Suprapubic skin (tissue), 4 donors: ENCODE results near the gene ANKRD11. TPM values are rescaled to one million over a fixed set of nuclear protein-coding genes. Genes with fewer than 3 reads are reported as not detected.
"Not testable (repeated sequence)": the region's sequence is repeated elsewhere in the genome, so short reads cannot be mapped to it uniquely, and the experiment has no call there.

Experiments
- DNase-seq, 2 donors: peaks; one replicate each; pipeline ENCODE4 v3.0.0-alpha.2; 2019; ENCODE audit warnings: low spot score in 2 of 2
- H3K27ac ChIP-seq: fragments of 200-600 bp; sonication (generic); one replicate; pipeline ENCODE4 v1.5.1; 2019
- H3K27me3 ChIP-seq: fragments of 200-600 bp; sonication (generic); one replicate; pipeline ENCODE4 v1.5.1; 2019
- H3K36me3 ChIP-seq: fragments of 200-600 bp; sonication (generic); one replicate; pipeline ENCODE4 v1.5.1; 2019
- H3K4me1 ChIP-seq: fragments of 200-600 bp; sonication (generic); one replicate; pipeline ENCODE4 v1.5.1; 2019
- H3K4me3 ChIP-seq: fragments of 200-600 bp; sonication (generic); one replicate; pipeline ENCODE4 v1.5.1; 2019; ENCODE audit warnings: mild to moderate bottlenecking
- H3K9me3 ChIP-seq: fragments of 200-600 bp; sonication (generic); one replicate; pipeline ENCODE4 v1.5.1; 2019
- EP300 ChIP-seq: sonication (generic); formaldehyde crosslinking; IDR thresholded peaks from one replicate; pipeline ENCODE4 v1.6.1; 2017; ENCODE audit warnings: antibody characterized with exemption
- POLR2A ChIP-seq, 2 donors: fragments of 450-650 bp; IDR thresholded peaks; one replicate each; pipeline ENCODE4 v1.6.1; 2017; ENCODE audit warnings: antibody characterized with exemption in 2 of 2, mild to moderate bottlenecking in 2 of 2, moderate library complexity in 2 of 2
- POLR2AphosphoS5 ChIP-seq, 3 donors: sonication (generic); formaldehyde crosslinking; IDR thresholded peaks; one replicate each; pipeline ENCODE4 v1.6.1; 2017; ENCODE audit warnings: antibody characterized with exemption in 3 of 3
- WGBS: methylation state at CpG from one replicate; pipeline ENCODE4 v1.1.5; 2018; 5-methylcytosine and 5-hydroxymethylcytosine counted together
- total RNA-seq, 4 donors: library from RNA; depleted of rRNA; stranded (reverse); fragments of >200 nt; gene quantifications; one replicate each; pipeline ENCODE4 v1.1.0, GENCODE V29; 2016
- TF ChIP-seq, protein P1 (sequence below), 2 donors: fragments of 200-600 bp in 1 of 2; fragments of 450-650 bp in 1 of 2; sonication (generic) in 1 of 2; IDR thresholded peaks; one replicate each; pipeline ENCODE4 v1.5.1; 2016 to 2019; ENCODE audit warnings: antibody characterized with exemption in 2 of 2, mild to moderate bottlenecking in 1 of 2, moderate library complexity in 1 of 2

The ANKRD11 gene
- total RNA-seq, 4 donors from 2014 or later, result 85.4 to 212 (median 127) TPM

DNA sequence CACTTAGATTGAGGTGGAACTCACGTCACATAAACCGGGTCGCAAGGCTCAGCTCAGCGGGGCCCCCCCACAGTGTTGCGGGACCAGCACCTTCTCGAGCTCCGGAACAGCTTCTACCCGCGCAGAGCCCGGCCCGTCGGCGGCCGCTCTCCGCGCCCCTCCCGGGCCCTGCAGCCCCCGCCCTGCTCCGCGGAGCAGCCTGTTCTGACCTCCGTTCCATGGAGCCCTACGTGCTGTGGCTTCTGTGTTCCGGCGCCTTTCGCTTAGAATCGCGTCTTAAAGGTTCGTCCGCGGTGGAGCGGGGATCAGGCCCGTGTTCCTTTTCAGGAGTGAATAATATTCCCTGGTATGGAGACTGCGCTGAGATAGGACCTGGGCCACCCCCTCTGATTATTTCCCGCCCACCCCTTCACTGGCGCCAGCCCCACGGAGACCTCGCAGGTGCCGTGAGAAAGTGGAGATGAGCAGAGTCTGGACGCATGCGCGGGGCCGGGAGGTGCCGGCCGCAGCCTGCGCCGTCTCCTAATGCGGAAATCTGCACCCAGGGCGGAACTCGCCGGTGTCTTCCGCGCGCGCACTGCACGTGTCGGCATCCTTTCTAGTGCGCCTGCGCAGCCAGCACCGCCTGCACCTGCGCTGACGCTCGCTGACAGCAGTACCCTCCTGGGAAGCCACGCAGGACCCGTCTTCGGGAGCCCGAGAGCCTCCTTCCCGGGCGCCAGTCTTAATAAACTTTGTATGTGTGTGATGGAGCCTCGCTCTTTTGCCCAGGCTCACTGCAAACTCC is 242.0 kb downstream of the ANKRD11 start:
- 50% methylated on average over 46 of the region's 69 CpGs for WGBS
- H3K4me1 ChIP-seq, result peaks cover 9% of the 10 kb centered on the region
- H3K36me3 ChIP-seq, result no peaks in the 10 kb centered on the region
- TF ChIP-seq EP300 (no peak), POLR2A (IDR thresholded peaks at IDR 0.05) (no peak), POLR2AphosphoS5 (IDR thresholded peaks at IDR 0.05) (no peak)
- TF ChIP-seq, protein P1, sequence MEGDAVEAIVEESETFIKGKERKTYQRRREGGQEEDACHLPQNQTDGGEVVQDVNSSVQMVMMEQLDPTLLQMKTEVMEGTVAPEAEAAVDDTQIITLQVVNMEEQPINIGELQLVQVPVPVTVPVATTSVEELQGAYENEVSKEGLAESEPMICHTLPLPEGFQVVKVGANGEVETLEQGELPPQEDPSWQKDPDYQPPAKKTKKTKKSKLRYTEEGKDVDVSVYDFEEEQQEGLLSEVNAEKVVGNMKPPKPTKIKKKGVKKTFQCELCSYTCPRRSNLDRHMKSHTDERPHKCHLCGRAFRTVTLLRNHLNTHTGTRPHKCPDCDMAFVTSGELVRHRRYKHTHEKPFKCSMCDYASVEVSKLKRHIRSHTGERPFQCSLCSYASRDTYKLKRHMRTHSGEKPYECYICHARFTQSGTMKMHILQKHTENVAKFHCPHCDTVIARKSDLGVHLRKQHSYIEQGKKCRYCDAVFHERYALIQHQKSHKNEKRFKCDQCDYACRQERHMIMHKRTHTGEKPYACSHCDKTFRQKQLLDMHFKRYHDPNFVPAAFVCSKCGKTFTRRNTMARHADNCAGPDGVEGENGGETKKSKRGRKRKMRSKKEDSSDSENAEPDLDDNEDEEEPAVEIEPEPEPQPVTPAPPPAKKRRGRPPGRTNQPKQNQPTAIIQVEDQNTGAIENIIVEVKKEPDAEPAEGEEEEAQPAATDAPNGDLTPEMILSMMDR (IDR thresholded peaks at IDR 0.05), result no peak
- H3K27me3 ChIP-seq, result no peaks in the 10 kb centered on the region
- H3K27ac ChIP-seq, result no peak overlapping the region
- H3K9me3 ChIP-seq, result peaks cover 6% of the 10 kb centered on the region
- H3K4me3 ChIP-seq, result peak overlapping the region; percentile 58
- DNase-seq, result no peak

DNA sequence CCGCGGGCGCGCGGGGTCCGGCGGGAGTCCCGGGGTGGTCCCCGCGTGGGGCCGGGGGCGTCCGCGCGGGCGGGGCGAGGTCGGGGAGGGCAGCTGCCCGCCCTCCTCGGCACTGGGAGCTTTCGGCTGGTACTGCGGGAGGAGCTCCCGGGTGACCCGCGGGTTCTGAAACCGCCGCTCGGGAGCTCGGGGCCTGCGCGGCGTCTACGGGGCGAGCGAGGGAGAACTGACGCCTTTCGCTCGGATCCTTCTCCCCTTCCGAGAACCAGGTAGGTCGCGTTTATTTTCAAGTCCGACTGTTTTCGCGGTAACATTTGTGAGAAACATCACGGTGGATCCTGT is 242.7 kb downstream of the ANKRD11 start:
- H3K9me3 ChIP-seq, H3K27me3 ChIP-seq, DNase-seq, H3K27ac ChIP-seq, H3K36me3 ChIP-seq, H3K4me1 ChIP-seq: not testable (repeated sequence)
- peak overlapping the region; percentile 58 for H3K4me3 ChIP-seq
- 4% methylated on average over 15 of the region's 45 CpGs for WGBS

DNA sequence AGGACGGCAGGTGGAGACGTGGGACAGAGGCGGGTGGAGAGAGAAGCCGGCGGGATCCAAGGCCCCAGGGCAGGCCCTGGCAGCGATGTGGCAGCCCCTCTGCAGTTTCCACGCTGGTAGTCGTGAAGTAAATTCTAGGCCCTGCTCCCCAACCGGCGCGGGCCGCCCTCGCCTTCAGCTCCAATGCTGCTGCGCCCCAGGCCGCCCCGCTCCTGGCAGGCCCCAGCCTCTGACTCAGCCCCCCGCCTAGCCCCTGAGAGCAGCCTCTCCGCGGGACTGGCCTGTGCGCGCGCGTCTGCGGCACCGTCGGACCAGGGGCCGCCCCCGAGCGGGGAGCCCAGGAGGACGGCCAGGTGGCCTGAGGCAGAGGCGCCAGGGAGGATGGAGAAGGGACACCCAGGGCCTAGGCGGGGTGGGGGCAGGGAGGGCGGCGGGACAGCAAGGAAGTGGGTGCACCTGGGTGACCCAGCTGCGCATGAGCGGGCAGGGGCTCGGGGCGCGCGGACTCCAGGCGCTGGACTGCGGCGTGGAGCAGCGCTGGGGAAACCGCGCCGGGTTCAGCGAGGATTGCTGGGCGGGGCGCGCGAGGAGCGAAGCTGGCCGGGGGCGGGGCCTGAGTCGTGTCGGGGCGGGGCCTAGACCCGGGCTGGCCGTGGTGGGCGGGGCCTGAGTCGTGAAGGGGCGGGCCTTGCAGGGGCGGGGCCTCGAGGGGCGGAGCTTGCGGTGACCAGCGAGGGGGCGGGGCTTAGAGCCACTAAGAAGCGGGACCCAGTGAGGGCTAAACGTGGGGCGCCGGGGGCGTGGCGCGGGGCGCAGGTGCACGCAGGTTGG is 243.2 kb downstream of the ANKRD11 start:
- peaks cover 6% of the 10 kb centered on the region for H3K9me3 ChIP-seq
- H3K4me3 ChIP-seq, result peak overlapping the region; percentile 58
- H3K27me3 ChIP-seq, result no peaks in the 10 kb centered on the region
- peak; percentile 94 to 95 for DNase-seq
- 10% methylated on average over 8 of the region's 78 CpGs for WGBS
- TF ChIP-seq, protein P1 (IDR thresholded peaks at IDR 0.05), result no peak
- TF ChIP-seq POLR2AphosphoS5 (IDR thresholded peaks at IDR 0.05), result no peak
- TF ChIP-seq EP300, result no peak
- no peak for TF ChIP-seq POLR2A (IDR thresholded peaks at IDR 0.05)
- H3K36me3 ChIP-seq, result no peaks in the 10 kb centered on the region
- peaks cover 9% of the 10 kb centered on the region for H3K4me1 ChIP-seq
- H3K27ac ChIP-seq, result no peak overlapping the region

DNA sequence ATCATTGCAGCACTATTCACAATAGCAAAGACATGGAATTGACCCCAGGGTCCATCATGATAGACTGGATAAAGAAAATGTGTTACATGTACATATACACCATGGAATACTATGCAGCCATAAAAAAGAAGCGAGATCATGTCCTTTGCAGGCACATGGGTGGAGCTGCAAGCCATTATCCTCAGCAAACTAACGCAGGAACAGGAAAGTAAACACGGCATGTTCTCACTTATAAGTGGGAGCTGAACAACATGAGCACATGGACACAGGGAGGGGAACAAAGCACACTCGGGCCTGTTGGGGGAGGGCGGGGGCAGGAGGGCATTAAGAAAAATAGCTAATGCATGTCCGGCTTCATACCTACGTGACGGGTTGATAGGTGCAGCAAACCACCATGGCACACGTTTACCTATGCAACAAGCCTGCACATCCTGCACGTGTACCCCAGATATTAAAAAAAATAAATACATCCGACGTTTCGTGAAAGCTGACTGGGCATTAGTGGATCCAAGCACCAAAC is 243.9 kb downstream of the ANKRD11 start:
- Histone ChIP-seq H3K9me3 (peaks cover 6% of the 10 kb centered on the region), H3K4me1 (peaks cover 13% of the 10 kb centered on the region), H3K27ac (no peak overlapping the region), H3K27me3 (no peaks in the 10 kb centered on the region), H3K4me3 (peak overlapping the region; percentile 58), H3K36me3 (no peaks in the 10 kb centered on the region)
- WGBS, result 56% methylated on average over 13 of the region's 13 CpGs
- DNase-seq, result no peak
- TF ChIP-seq, protein P1 (IDR thresholded peaks at IDR 0.05), result no peak
- TF ChIP-seq EP300 (no peak), POLR2AphosphoS5 (IDR thresholded peaks at IDR 0.05) (no peak), POLR2A (IDR thresholded peaks at IDR 0.05) (no peak)

DNA sequence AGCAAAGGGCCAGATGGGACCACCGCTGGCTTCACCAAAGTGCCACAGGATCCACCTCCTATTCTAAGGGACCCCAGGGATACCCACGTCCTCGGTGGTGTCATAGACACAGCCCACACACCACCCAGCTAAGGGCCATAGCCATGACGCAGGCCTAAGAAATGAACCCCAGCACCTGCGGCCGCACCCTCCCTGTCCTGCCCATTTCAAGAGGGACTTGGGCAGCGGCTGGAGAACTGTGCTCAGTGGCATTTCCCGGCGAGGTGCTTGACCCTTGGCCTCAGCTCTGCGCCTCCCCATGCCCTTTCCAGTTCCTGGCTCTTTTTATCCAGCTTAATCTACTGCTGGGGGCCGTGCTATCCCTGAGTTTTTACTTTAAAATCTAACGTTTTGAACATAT is 245.6 kb downstream of the ANKRD11 start:
- no peak for TF ChIP-seq EP300
- no peak for TF ChIP-seq POLR2A (IDR thresholded peaks at IDR 0.05)
- H3K4me1 ChIP-seq, result peaks cover 13% of the 10 kb centered on the region
- H3K27ac ChIP-seq, result no peak overlapping the region
- H3K9me3 ChIP-seq, result no peaks in the 10 kb centered on the region
- H3K27me3 ChIP-seq, result no peaks in the 10 kb centered on the region
- WGBS, result 71% methylated on average over 12 of the region's 12 CpGs
- DNase-seq, result no peak
- H3K36me3 ChIP-seq, result no peaks in the 10 kb centered on the region
- no peak overlapping the region for H3K4me3 ChIP-seq

DNA sequence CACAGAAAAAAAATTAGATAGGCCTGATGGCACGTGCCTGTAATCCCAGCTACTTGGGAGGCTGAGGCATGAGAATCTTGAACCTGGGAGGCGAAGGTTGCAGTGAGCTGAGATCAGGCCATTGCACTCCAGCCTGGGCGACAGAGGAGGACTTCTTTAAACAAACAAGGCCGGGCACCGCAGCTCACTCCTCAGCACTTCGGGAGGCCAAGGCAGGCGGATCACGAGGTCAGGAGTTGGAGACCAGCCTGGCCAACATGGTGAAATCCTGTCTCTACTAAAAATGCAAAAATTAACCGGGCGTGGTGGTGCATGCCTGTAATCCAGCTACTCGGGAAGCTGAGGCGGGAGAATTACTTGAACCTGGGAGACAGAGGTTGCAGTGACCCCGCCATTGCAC is 246.1 kb downstream of the ANKRD11 start:
- WGBS, result 58% methylated on average over 13 of the region's 13 CpGs
- DNase-seq, H3K27ac ChIP-seq: not testable (repeated sequence)

More for the DNA sequence above, 246.1 kb downstream of the ANKRD11 start:
- H3K36me3 ChIP-seq, H3K9me3 ChIP-seq, H3K27me3 ChIP-seq, H3K4me3 ChIP-seq: not testable (repeated sequence)
- H3K4me1 ChIP-seq, result peaks cover 13% of the 10 kb centered on the region
